ENCODE data around the gene MARK2. TPM values are rescaled to one million over a fixed set of nuclear protein-coding genes. Genes with fewer than 3 reads are reported as not detected.

Gene MARK2
- total and polyA plus RNA-seq, 2 donors, result 12.7 to 17.5 TPM

DNA sequence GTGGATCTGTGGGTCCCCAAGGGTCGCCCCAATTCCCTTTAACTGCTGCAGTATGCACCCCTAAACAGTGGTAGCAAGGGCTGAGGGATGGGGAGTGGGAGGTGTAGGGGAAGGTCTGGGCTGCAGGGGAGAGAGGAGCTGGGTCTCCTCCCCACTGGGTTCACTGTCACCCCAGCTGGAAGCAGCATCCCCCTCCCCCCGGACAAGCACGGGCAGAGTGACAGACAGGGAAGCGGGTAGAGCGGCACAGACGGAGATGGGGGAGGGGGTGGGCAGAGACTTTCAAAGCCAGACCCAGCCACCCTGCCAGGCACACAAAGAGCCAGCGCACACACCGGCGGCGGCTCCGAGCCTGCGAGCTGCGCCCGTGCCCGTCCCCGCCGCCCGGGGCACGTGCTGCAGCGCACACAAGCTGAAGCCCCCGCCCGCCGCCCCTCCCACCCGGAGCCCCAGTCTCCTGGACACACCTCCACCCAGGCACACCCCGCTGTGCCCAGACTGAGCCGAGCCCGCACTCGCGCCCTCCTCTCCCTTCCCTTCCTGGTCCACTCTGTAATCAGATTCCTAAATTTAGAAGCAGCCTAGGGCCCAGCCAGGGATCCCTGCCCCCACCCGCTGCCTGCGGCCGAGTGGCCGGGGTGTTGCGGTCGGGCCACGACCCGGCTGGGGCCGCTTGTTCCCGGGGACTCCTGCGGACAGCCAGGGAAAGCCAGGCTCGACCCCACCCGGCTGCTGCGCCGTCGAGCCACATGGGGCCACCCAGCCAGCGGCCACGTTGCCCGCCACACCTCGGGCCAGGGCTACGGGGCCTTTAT lies 79.0 kb downstream of the MARK2 start:
- H3K27me3 ChIP-seq (ENCODE audit: control insufficient read depth in 2 of 2, insufficient read depth in 1 of 2, low read length in 1 of 2), result peaks cover 3 to 51% of the 10 kb centered on the region in 2 donors
- peak; percentile 43 to 86 (median 72) for DNase-seq (ENCODE audit: low read depth in 6 of 9, low spot score in 9 of 9)
- WGBS, result 29% methylated on average over 50 of the region's 50 CpGs

DNA sequence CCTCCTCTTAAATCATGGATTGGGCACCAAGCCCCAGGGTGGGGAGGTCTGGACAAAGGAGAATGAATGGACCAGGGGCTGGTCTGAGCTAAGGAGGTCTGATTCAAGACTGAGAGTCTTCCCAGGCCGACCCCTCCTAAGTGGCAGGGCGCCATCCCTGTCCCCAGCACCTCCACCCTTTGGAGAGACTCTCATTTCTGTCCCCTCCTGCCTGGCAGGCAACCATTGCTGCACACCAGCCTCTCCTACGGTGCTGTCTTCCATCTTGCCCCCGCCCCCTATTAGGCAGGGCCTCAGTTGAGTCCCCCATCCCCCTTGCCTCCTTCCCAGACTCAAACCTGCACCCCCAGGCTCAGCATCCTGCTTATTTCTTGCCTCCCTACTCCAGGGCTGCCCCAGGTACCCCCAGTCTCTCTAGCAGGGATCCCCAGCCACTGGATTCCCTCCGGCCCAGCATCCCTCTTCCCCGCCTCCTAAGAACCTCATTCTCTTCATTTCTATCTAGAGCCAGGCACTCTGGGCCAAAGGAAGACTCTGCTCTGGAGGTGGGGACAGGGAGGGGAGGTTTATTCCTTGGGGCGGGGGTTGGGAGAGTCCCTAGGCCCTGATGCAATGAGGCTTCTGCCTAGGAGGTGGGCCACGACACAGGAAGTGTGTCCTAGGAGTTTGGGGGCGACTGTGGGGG lies 79.7 kb downstream of the MARK2 start:
- WGBS, result 75% methylated on average over 9 of the region's 9 CpGs
- Histone ChIP-seq H3K4me3 (ENCODE audit: low read length in 2 of 2) (no peak overlapping the region), H3K36me3 (ENCODE audit: control insufficient read depth in 2 of 2, insufficient read depth in 2 of 2, low read length in 1 of 2) (no peaks in the 10 kb centered on the region)

More for the DNA sequence above, 79.0 kb downstream of the MARK2 start:
- Histone ChIP-seq H3K4me1 (ENCODE audit: control insufficient read depth in 2 of 2, insufficient read depth in 2 of 2, low read length in 2 of 2) (peaks cover 15 to 50% of the 10 kb centered on the region in 2 donors), H3K4me3 (ENCODE audit: low read length in 2 of 2) (peak overlapping the region; percentile 49 to 54), H3K9me3 (ENCODE audit: control insufficient read depth in 2 of 2, insufficient read depth in 1 of 2, low read length in 1 of 2) (no peaks in the 10 kb centered on the region), H3K36me3 (ENCODE audit: control insufficient read depth in 2 of 2, insufficient read depth in 2 of 2, low read length in 1 of 2) (no peaks in the 10 kb centered on the region), H3K27ac (ENCODE audit: low read depth in 1 of 2, low read length in 1 of 2) (peak overlapping the region in 1 of 2 donors; percentile 76)

DNA sequence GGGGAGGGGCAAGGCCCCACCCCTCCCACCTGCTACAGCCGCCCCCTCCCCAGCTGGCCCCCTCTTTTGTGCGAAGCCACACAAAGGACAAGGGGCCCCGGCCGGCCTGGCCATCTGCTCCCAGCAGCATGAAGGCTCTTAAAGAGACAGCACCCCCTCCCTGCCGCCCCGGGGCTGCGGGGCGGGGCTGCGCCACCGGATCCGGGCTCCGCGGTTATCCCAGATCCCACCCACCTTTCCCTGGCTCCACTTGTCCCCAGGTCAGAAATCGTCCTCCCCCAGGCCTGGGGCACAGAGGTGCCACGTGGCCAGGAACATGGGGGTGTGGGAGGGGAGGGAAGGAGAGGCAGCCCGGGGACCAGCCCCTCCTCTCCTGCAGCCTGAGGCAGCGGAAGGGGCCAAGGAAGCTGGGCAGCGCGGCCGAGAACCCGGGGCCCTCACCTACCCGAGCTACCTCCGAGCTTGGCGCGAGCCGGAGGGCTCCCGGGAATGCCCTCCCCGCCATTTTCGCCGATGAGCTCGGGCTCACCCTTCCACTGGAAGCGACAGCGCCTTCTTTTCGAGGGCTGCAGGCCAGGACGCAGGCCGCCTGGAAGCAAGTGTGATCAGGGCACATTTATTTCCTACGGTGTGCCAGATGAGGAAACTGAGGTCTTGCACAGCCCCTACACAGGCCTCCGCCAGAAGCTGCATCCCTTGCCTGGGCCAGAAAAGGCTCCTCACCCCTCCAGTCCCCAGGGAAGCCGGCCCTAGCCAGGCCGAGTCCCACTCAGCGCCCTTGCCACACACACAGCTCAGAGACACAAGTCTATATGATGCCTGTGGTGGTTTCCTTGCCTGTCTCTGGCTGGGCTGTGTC lies 80.6 kb downstream of the MARK2 start:
- Histone ChIP-seq H3K27ac (ENCODE audit: low read depth in 1 of 2, low read length in 1 of 2) (peak overlapping the region in 1 of 2 donors; percentile 3), H3K27me3 (ENCODE audit: control insufficient read depth in 2 of 2, insufficient read depth in 1 of 2, low read length in 1 of 2) (peaks cover 3 to 55% of the 10 kb centered on the region in 2 donors), H3K4me3 (ENCODE audit: low read length in 2 of 2) (no peak overlapping the region), H3K36me3 (ENCODE audit: control insufficient read depth in 2 of 2, insufficient read depth in 2 of 2, low read length in 1 of 2) (no peaks in the 10 kb centered on the region), H3K4me1 (ENCODE audit: control insufficient read depth in 2 of 2, insufficient read depth in 2 of 2, low read length in 2 of 2) (peaks cover 15 to 50% of the 10 kb centered on the region in 2 donors), H3K9me3 (ENCODE audit: control insufficient read depth in 2 of 2, insufficient read depth in 1 of 2, low read length in 1 of 2) (no peaks in the 10 kb centered on the region)
- DNase-seq (ENCODE audit: low read depth in 6 of 9, low spot score in 9 of 9), result peak in 1 of 9 donors; percentile 19
- WGBS, result 35% methylated on average over 41 of the region's 41 CpGs

More for the DNA sequence above, 79.7 kb downstream of the MARK2 start:
- Histone ChIP-seq H3K4me1 (ENCODE audit: control insufficient read depth in 2 of 2, insufficient read depth in 2 of 2, low read length in 2 of 2) (peaks cover 15 to 50% of the 10 kb centered on the region in 2 donors), H3K27me3 (ENCODE audit: control insufficient read depth in 2 of 2, insufficient read depth in 1 of 2, low read length in 1 of 2) (peaks cover 3 to 55% of the 10 kb centered on the region in 2 donors), H3K27ac (ENCODE audit: low read depth in 1 of 2, low read length in 1 of 2) (no peak overlapping the region), H3K9me3 (ENCODE audit: control insufficient read depth in 2 of 2, insufficient read depth in 1 of 2, low read length in 1 of 2) (no peaks in the 10 kb centered on the region)
- peak in 1 of 9 donors; percentile 26 for DNase-seq (ENCODE audit: low read depth in 6 of 9, low spot score in 9 of 9)

DNA sequence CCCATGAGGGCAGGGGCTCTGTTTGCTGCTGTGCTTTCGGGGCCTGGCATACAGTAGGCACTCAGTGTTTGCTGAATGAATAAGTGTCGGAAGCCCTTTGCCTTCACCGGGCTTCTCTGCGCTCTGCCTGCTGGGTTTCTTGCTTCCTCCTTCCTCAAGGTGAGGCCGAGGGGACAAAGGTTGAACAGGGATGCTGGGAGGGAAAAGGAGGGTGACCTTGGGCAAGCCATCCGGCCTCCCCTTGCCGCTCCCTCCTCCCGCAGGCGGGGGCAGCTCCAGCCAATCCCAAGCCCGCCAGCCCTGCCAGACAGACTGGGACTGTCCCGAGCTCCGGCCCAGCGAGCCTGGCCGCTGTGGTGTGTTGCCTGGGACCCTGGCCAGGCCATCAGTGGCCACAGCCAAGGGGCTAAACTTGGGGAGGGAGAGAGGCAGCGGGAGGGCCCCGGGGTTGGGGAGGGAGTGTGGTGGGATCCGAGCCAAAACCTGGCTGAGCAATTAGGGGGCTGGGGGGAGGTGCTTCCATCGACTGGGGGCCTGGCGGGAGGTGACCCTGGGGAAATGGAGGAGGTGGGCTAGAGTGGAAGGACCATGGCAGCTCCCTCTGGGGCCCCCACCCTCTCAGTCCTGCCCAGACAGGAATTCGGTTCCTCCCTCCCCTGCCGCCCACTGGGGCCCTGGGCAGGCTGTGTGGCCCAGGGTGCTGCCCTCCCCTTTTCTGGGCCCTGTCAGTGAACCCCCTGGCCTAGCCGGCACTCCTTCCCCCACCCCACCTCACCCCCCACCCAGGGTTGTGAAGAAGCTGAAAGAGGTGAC lies 81.4 kb downstream of the MARK2 start:
- 87% methylated on average over 22 of the region's 22 CpGs for WGBS
- DNase-seq (ENCODE audit: low read depth in 6 of 9, low spot score in 9 of 9), result no peak
- H3K36me3 ChIP-seq (ENCODE audit: control insufficient read depth in 2 of 2, insufficient read depth in 2 of 2, low read length in 1 of 2), result no peaks in the 10 kb centered on the region
- peaks cover 15 to 47% of the 10 kb centered on the region in 2 donors for H3K4me1 ChIP-seq (ENCODE audit: control insufficient read depth in 2 of 2, insufficient read depth in 2 of 2, low read length in 2 of 2)
- no peak overlapping the region for H3K27ac ChIP-seq (ENCODE audit: low read depth in 1 of 2, low read length in 1 of 2)
- no peak overlapping the region for H3K4me3 ChIP-seq (ENCODE audit: low read length in 2 of 2)
- no peaks in the 10 kb centered on the region for H3K9me3 ChIP-seq (ENCODE audit: control insufficient read depth in 2 of 2, insufficient read depth in 1 of 2, low read length in 1 of 2)
- H3K27me3 ChIP-seq (ENCODE audit: control insufficient read depth in 2 of 2, insufficient read depth in 1 of 2, low read length in 1 of 2), result peaks cover 3 to 50% of the 10 kb centered on the region in 2 donors

DNA sequence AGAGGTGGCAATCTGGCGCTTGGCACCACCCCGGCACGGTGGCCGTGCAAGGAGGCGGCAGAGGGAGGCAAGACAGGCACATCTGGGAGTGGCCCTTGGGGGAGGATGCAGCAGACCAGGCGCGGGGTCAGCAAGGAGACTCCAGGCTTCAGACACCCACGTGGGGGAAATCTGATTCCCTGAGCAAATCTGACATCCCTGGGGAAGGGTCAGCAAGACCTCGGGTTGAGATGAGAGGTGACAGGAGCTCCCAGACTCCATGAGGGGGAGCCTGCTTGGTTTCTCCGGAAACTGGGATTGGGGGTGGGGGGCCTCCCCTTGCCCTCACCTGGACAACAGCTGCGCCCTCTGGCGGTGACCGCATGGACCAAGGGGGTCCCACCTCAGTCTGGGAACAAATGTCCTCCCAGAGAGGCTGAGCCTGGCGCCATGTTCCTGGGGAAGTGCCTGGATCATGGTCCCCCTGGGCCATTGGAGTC lies 82.1 kb downstream of the MARK2 start:
- Histone ChIP-seq H3K4me1 (ENCODE audit: control insufficient read depth in 2 of 2, insufficient read depth in 2 of 2, low read length in 2 of 2) (peaks cover 11 to 41% of the 10 kb centered on the region in 2 donors), H3K9me3 (ENCODE audit: control insufficient read depth in 2 of 2, insufficient read depth in 1 of 2, low read length in 1 of 2) (no peaks in the 10 kb centered on the region), H3K27ac (ENCODE audit: low read depth in 1 of 2, low read length in 1 of 2) (no peak overlapping the region), H3K4me3 (ENCODE audit: low read length in 2 of 2) (no peak overlapping the region), H3K27me3 (ENCODE audit: control insufficient read depth in 2 of 2, insufficient read depth in 1 of 2, low read length in 1 of 2) (peaks cover 3 to 45% of the 10 kb centered on the region in 2 donors), H3K36me3 (ENCODE audit: control insufficient read depth in 2 of 2, insufficient read depth in 2 of 2, low read length in 1 of 2) (no peaks in the 10 kb centered on the region)
- WGBS, result 53% methylated on average over 14 of the region's 14 CpGs
- peak in 4 of 9 donors; percentile 24 to 57 (median 42) for DNase-seq (ENCODE audit: low read depth in 6 of 9, low spot score in 9 of 9)

DNA sequence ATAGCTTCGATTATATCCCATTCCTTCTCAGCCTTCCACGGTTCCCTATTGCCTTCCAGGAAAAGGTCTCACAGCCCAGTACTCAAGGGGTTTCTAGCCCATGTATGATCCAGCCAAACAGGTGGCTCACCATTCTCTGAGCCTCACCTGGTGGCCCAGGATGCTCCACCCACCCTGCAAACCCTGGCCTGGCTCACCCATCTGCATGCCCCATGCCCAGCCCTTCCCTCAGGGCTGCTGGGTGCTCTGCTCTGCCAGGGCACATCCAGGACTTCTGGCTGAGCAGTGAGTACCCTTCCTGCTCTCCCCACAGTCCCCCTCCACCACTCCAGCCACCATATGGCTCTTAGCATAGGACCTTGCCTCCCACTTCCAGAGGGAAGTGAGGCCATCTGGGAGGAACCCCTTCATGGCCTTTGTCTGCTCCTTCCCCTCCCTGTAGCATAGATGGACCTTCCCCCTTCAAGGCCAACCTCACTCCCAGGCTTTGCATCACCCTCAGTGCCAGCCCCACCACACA lies 83.8 kb downstream of the MARK2 start:
- H3K4me3 ChIP-seq (ENCODE audit: low read length in 2 of 2), result no peak overlapping the region
- no peak overlapping the region for H3K27ac ChIP-seq (ENCODE audit: low read depth in 1 of 2, low read length in 1 of 2)
- no peak for DNase-seq (ENCODE audit: low read depth in 6 of 9, low spot score in 9 of 9)
- H3K9me3 ChIP-seq (ENCODE audit: control insufficient read depth in 2 of 2, insufficient read depth in 1 of 2, low read length in 1 of 2), result no peaks in the 10 kb centered on the region
- 96% methylated on average over 2 of the region's 2 CpGs for WGBS
- H3K36me3 ChIP-seq (ENCODE audit: control insufficient read depth in 2 of 2, insufficient read depth in 2 of 2, low read length in 1 of 2), result no peaks in the 10 kb centered on the region
- H3K4me1 ChIP-seq (ENCODE audit: control insufficient read depth in 2 of 2, insufficient read depth in 2 of 2, low read length in 2 of 2), result peaks cover 5 to 28% of the 10 kb centered on the region in 2 donors
- H3K27me3 ChIP-seq (ENCODE audit: control insufficient read depth in 2 of 2, insufficient read depth in 1 of 2, low read length in 1 of 2), result peaks cover 3 to 34% of the 10 kb centered on the region in 2 donors

DNA sequence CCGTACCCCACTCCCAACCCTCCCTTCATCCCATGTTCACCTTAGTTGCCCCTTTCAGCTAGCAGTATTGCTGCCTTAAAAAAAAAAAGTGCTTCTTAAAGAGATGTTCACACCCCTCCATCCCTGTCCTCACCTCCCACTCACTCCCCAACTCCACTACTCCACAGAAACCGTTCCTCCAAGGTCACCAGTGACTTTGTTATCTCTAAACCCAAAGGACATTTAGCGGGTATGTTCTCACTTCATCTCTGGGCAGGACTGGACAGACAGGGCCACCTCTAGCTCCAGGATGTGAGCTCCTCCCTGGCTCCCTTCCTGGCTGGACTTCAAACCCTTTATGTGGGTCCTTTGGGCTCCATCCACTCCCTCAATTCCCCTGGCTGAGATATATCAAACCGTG lies 84.4 kb downstream of the MARK2 start:
- WGBS, result 92% methylated on average over 4 of the region's 4 CpGs
- Histone ChIP-seq H3K27ac (ENCODE audit: low read depth in 1 of 2, low read length in 1 of 2) (no peak overlapping the region), H3K36me3 (ENCODE audit: control insufficient read depth in 2 of 2, insufficient read depth in 2 of 2, low read length in 1 of 2) (no peaks in the 10 kb centered on the region), H3K27me3 (ENCODE audit: control insufficient read depth in 2 of 2, insufficient read depth in 1 of 2, low read length in 1 of 2) (peaks cover 3 to 32% of the 10 kb centered on the region in 2 donors), H3K4me1 (ENCODE audit: control insufficient read depth in 2 of 2, insufficient read depth in 2 of 2, low read length in 2 of 2) (peaks cover under 1 to 23% of the 10 kb centered on the region in 2 donors), H3K9me3 (ENCODE audit: control insufficient read depth in 2 of 2, insufficient read depth in 1 of 2, low read length in 1 of 2) (no peaks in the 10 kb centered on the region), H3K4me3 (ENCODE audit: low read length in 2 of 2) (no peak overlapping the region)
- DNase-seq (ENCODE audit: low read depth in 6 of 9, low spot score in 9 of 9), result no peak

DNA sequence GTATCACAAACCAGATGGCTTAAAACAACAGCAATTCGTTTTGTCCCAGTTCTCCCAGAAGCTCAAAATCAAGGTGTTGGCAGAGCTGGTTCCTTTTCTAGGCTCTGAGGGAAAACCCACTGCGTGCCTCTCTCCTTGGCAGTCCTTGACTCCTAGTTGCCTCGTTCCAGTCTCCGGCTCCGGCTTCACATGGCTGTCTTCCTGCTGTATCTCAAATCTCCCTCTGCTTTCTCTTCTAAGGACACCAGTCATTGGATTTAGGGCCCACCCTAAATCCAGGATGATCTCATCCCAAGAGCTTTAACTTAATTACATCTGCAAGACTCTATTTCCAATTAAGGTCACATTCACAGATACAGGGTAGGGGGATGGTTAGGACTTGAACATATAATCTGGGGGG lies 90.7 kb downstream of the MARK2 start:
- no peak overlapping the region for H3K27ac ChIP-seq (ENCODE audit: low read depth in 1 of 2, low read length in 1 of 2)
- 96% methylated on average over 5 of the region's 5 CpGs for WGBS
- DNase-seq (ENCODE audit: low read depth in 6 of 9, low spot score in 9 of 9), result no peak
- H3K4me3 ChIP-seq (ENCODE audit: low read length in 2 of 2), result no peak overlapping the region
- peaks cover 0 to 4% of the 10 kb centered on the region in 2 donors for H3K27me3 ChIP-seq (ENCODE audit: control insufficient read depth in 2 of 2, insufficient read depth in 1 of 2, low read length in 1 of 2)
- H3K9me3 ChIP-seq (ENCODE audit: control insufficient read depth in 2 of 2, insufficient read depth in 1 of 2, low read length in 1 of 2), result no peaks in the 10 kb centered on the region
- H3K36me3 ChIP-seq (ENCODE audit: control insufficient read depth in 2 of 2, insufficient read depth in 2 of 2, low read length in 1 of 2), result no peaks in the 10 kb centered on the region
- no peaks in the 10 kb centered on the region for H3K4me1 ChIP-seq (ENCODE audit: control insufficient read depth in 2 of 2, insufficient read depth in 2 of 2, low read length in 2 of 2)

All from thymus (tissue), 11 donors.